DND-41 (cell line): ENCODE measurements around the gene SNX25.

ENCODE experiments used
- CTCF ChIP-seq: IDR thresholded peaks from 2 replicates; pipeline ENCODE4 v1.5.1; 2012; ENCODE audit warnings: borderline replicate concordance, low read length, moderate library complexity, mild to moderate bottlenecking; ENCODE audit not compliant: poor library complexity, severe bottlenecking; ENCODE audit errors: extremely low read depth
- EZH2 ChIP-seq: IDR thresholded peaks from 3 replicates; pipeline ENCODE4 v1.6.1; 2012; ENCODE audit warnings: borderline replicate concordance, low read depth, mild to moderate bottlenecking, moderate library complexity, low read length, inconsistent platforms; ENCODE audit not compliant: severe bottlenecking

- TF ChIP-seq CTCF = no peak
- TF ChIP-seq EZH2 = no peak
Measured at GRCh38 chr4:185335579-185335978, 126.2 kb downstream of the SNX25 start.
